ENCODE data around the gene DNPEP.

DNA sequence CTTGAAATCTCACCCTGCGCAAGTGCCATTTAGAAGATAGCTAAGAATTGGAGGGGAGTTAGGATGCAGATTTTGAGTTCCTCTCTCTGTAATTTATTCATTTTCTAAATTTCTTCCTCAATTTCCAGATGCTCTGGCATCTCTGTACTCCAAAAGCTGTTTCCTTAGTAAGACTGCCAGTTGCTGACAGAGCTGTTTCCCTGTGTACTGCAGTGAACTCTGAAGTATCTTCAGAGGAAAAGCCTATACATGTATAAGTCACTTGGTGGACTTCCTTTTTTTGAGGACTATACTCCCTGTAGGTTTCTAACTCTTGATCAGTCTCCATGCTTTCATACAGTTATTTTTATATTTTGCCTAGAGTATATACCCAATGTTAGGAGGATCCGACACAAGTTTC lies 53.6 kb downstream of the DNPEP start:
- TF ChIP-seq CTCF (IDR thresholded peaks at IDR 0.05; ENCODE audit: low read length) (no peak), EZH2 (IDR thresholded peaks at IDR 0.05; ENCODE audit: borderline replicate concordance, low read length) (no peak)
